Activated CD4-positive, alpha-beta T cell treated with anti-CD3 and anti-CD28 coated beads for 36 hours (primary cell): ENCODE results near the gene SLC29A1. TPM values are rescaled to one million over a fixed set of nuclear protein-coding genes. Genes with fewer than 3 reads are reported as not detected.
A peak's percentile ranks its signal among the peaks of the same experiment; 100 is the strongest.
"Not testable (repeated sequence)": the region's sequence is repeated elsewhere in the genome, so short reads cannot be mapped to it uniquely, and the experiment has no call there.

Experiments used
- ATAC-seq: fragments of 200-7000 bp; cut with Tn5 transposase; one replicate; pipeline ENCODE4 v1.10.0; 2021; ENCODE audit warnings: mild to moderate bottlenecking, moderate library complexity
- CTCF ChIA-PET: fragments of 350-600 bp; sonication (Branson Sonifier 250); formaldehyde crosslinking; loops from one replicate; lab custom pipeline; 2021; ENCODE audit warnings: antibody characterized with exemption; lab: Charles Lee
- POLR2A ChIA-PET: fragments of 350-600 bp; sonication (Branson Sonifier 250); formaldehyde crosslinking; loops from one replicate; lab custom pipeline; 2021; ENCODE audit warnings: antibody characterized with exemption, inconsistent platforms; lab: Charles Lee
- DNase-seq: peaks from one replicate; pipeline ENCODE4 v3.0.0-alpha.2; 2020
- H3K27ac Mint-ChIP-seq: one replicate; pipeline ENCODE4 v1.8.0; 2021; ENCODE audit warnings: mixed read lengths
- H3K27me3 Mint-ChIP-seq: one replicate; pipeline ENCODE4 v1.8.0; 2021; ENCODE audit warnings: mixed read lengths
- H3K36me3 Mint-ChIP-seq: one replicate; pipeline ENCODE4 v1.8.0; 2021; ENCODE audit warnings: low read depth, mixed read lengths
- H3K4me1 Mint-ChIP-seq: one replicate; pipeline ENCODE4 v1.8.0; 2021; ENCODE audit warnings: mixed read lengths
- H3K4me3 Mint-ChIP-seq: one replicate; pipeline ENCODE4 v1.8.0; 2021; ENCODE audit warnings: mild to moderate bottlenecking, moderate library complexity, mixed read lengths
- H3K9me3 Mint-ChIP-seq: one replicate; pipeline ENCODE4 v1.8.0; 2021; ENCODE audit warnings: low read depth, mixed read lengths
- intact Hi-C, 2 experiments: fragments of 100-400 bp; cut with DNase I in 1 of 2; cut with micrococcal nuclease in 1 of 2; formaldehyde crosslinking; loops; one replicate each; pipeline versions ENCODE4 v1.14.2 to v1.15.1; 2022 to 2024; cut with DNase I, micrococcal nuclease
- total RNA-seq, 2 experiments: library from RNA; stranded (reverse); gene quantifications; one replicate each; pipeline ENCODE4 v1.2.3, GENCODE V29; 2021

Gene SLC29A1
- total RNA-seq, 2 experiments from 2014 or later = 59.8 to 98.3 TPM

DNA sequence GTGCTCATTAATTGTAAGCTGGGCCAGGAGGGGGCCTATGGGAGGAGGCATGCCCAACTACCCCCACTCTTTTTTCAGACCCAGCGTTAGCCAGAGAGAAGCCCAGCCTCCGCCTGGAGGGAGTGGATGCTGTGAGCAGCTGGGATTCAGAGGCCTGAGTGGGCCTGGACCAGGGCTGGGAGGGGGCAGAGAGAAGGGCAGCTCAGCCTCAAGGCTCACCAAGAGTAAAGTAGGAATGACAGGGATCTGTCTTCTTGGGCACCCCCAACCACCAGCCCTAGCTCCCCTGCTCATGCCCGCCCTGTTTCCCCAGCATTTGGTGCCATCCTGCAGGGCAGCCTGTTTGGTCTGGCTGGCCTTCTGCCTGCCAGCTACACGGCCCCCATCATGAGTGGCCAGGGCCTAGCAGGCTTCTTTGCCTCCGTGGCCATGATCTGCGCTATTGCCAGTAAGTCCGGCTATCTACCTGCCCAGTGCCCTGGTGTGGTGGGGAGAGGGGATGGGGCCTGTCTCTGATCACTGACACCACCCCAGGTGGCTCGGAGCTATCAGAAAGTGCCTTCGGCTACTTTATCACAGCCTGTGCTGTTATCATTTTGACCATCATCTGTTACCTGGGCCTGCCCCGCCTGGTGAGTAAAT, 6.8 kb downstream of the SLC29A1 start:
- Mint-ChIP-seq H3K4me1 (peaks cover 5% of the 10 kb centered on the region), H3K36me3 (peaks cover 45% of the 10 kb centered on the region), H3K4me3 (no peak overlapping the region), H3K27ac (no peak overlapping the region), H3K27me3 (no peaks in the 10 kb centered on the region), H3K9me3 (no peaks in the 10 kb centered on the region)
- no peak for DNase-seq
- ATAC-seq = no peak
- intact Hi-C loops = no loop called here
- POLR2A ChIA-PET = no interaction called here
- CTCF ChIA-PET = interaction anchor here (0.5 to 1.0 kb wide), 3 partner anchors 17 to 600 kb away, joined by 3 to 4 read pairs (median 4); no protein-coding TSS in a partner anchor

GRCh38 chr6:44231426-44231825, 8.0 kb downstream of the SLC29A1 start:
- H3K27me3 Mint-ChIP-seq, H3K9me3 Mint-ChIP-seq, POLR2A ChIA-PET, H3K4me3 Mint-ChIP-seq, H3K4me1 Mint-ChIP-seq, intact Hi-C loops, DNase-seq, ATAC-seq, H3K27ac Mint-ChIP-seq: not testable (repeated sequence)
- CTCF ChIA-PET = interaction anchor here (0.7 kb wide), 1 partner anchor 135 kb away, joined by 3 read pairs; no protein-coding TSS in a partner anchor
- peaks cover 41% of the 10 kb centered on the region for H3K36me3 Mint-ChIP-seq

DNA sequence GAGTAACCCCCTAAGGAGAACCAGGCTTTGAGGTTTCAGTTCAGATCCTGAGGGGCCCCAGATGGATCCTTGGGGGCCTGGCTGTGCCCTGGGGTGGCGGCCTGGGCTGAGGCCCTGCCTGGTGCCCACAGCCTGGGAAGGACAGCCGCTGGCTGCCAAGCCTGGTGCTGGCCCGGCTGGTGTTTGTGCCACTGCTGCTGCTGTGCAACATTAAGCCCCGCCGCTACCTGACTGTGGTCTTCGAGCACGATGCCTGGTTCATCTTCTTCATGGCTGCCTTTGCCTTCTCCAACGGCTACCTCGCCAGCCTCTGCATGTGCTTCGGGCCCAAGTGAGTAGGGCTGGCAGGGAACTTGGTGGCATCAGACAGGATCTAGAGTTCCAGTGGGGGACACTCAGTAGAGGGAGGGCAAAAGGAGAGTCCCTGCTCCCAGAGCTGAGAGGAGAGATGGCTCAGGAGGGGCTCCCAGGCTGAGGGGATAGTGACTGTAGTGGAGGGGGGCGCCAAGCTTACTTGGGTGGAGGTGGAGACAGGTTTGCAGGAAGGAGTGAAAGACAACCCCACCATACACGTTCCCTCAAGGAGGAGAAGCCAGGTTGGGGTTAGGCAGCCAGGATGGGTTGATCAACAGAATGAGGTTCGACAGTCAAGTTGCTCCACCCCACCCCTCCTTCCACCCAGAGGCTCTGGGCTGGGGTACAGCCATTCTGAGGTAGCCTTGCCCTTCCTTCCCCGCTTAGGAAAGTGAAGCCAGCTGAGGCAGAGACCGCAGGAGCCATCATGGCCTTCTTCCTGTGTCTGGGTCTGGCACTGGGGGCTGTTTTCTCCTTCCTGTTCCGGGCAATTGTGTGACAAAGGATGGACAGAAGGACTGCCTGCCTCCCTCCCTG, 9.5 kb downstream of the SLC29A1 start:
- H3K36me3 Mint-ChIP-seq = peaks cover 38% of the 10 kb centered on the region
- H3K9me3 Mint-ChIP-seq = no peaks in the 10 kb centered on the region
- intact Hi-C loops = no loop called here
- H3K27ac Mint-ChIP-seq = peak overlapping the region; percentile 58
- H3K4me1 Mint-ChIP-seq = peaks cover 11% of the 10 kb centered on the region
- H3K27me3 Mint-ChIP-seq = no peaks in the 10 kb centered on the region
- no peak overlapping the region for H3K4me3 Mint-ChIP-seq
- ChIA-PET CTCF (interaction anchor here (1.1 kb wide), 1 partner anchor 8 kb away, joined by 4 read pairs; no protein-coding TSS in a partner anchor), POLR2A (no interaction called here)
- DNase-seq (no peak), ATAC-seq (no peak)

DNA sequence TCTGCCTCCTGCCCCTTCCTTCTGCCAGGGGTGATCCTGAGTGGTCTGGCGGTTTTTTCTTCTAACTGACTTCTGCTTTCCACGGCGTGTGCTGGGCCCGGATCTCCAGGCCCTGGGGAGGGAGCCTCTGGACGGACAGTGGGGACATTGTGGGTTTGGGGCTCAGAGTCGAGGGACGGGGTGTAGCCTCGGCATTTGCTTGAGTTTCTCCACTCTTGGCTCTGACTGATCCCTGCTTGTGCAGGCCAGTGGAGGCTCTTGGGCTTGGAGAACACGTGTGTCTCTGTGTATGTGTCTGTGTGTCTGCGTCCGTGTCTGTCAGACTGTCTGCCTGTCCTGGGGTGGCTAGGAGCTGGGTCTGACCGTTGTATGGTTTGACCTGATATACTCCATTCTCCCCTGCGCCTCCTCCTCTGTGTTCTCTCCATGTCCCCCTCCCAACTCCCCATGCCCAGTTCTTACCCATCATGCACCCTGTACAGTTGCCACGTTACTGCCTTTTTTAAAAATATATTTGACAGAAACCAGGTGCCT, 10.2 kb downstream of the SLC29A1 start:
- Mint-ChIP-seq H3K4me3 (no peak overlapping the region), H3K27me3 (no peaks in the 10 kb centered on the region), H3K27ac (no peak overlapping the region), H3K9me3 (no peaks in the 10 kb centered on the region), H3K36me3 (peaks cover 38% of the 10 kb centered on the region), H3K4me1 (peaks cover 18% of the 10 kb centered on the region)
- ATAC-seq (no peak), DNase-seq (no peak)
- ChIA-PET POLR2A (interaction anchor here (2.8 kb wide), 1 partner anchor 14 kb away, joined by 8 read pairs; the partner anchor contains the start of gene HSP90AB1), CTCF (interaction anchor here (0.9 to 2.8 kb wide), 6 partner anchors 9 to 61 kb away, joined by 3 to 16 read pairs (median 5); no protein-coding TSS in a partner anchor)
- intact Hi-C loops = loop anchor here in 1 of 2 experiments (1.0 kb wide), 1 partner anchor 61 kb away; no protein-coding TSS in a partner anchor

GRCh38 chr6:44234101-44235025, 11.0 kb downstream of the SLC29A1 start:
- intact Hi-C loops = loop anchor here in 1 of 2 experiments (1.0 to 5.0 kb wide), 2 partner anchors 62 to 137 kb away; no protein-coding TSS in a partner anchor
- CTCF ChIA-PET = interaction anchor here (0.9 to 2.8 kb wide), 8 partner anchors 10 to 62 kb away, joined by 3 to 16 read pairs (median 4); partner anchors contain the start of gene HSP90AB1
- Mint-ChIP-seq H3K36me3 (peaks cover 31% of the 10 kb centered on the region), H3K9me3 (no peaks in the 10 kb centered on the region), H3K4me3 (no peak overlapping the region), H3K27me3 (no peaks in the 10 kb centered on the region), H3K4me1 (peaks cover 25% of the 10 kb centered on the region), H3K27ac (no peak overlapping the region)
- POLR2A ChIA-PET = interaction anchor here (2.8 kb wide), 1 partner anchor 13 kb away, joined by 8 read pairs; the partner anchor contains the start of gene HSP90AB1
- ATAC-seq = no peak
- DNase-seq = peak; percentile 38

DNA sequence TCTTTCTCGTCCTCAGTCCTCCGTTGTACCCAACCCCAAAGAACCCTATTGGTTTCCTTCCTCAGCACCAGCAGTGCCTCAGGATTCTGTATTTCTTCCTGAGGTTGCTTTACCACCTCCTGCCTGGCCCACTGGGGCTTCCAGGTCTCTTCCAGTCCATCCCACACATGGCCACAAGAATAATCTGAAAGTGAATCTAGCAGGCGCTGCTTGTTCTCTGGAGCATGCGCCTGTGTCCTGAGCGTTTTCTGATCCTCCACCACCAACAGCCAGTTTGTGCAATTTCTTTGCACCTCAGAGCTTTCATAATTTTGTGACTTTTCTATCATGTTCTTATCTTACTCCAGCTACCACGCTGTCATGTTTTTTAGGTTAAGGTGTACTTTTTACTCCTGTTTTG, 11.9 kb downstream of the SLC29A1 start:
- ATAC-seq = no peak
- ChIA-PET CTCF (interaction anchor here (0.6 to 2.8 kb wide), 10 partner anchors 9 to 779 kb away, joined by 3 to 16 read pairs (median 4); partner anchors contain the start of gene HSP90AB1), POLR2A (interaction anchor here (2.8 kb wide), 1 partner anchor 12 kb away, joined by 8 read pairs; the partner anchor contains the start of gene HSP90AB1)
- intact Hi-C loops = loop anchor here in 1 of 2 experiments (5.0 kb wide), 1 partner anchor 138 kb away; no protein-coding TSS in a partner anchor
- Mint-ChIP-seq H3K36me3 (peaks cover 28% of the 10 kb centered on the region), H3K4me3 (no peak overlapping the region), H3K9me3 (no peaks in the 10 kb centered on the region), H3K27me3 (no peaks in the 10 kb centered on the region), H3K4me1 (peaks cover 26% of the 10 kb centered on the region), H3K27ac (no peak overlapping the region)
- DNase-seq = no peak

GRCh38 chr6:44235891-44236516, 12.6 kb downstream of the SLC29A1 start:
- Mint-ChIP-seq H3K36me3 (peaks cover 21% of the 10 kb centered on the region), H3K4me1 (peaks cover 26% of the 10 kb centered on the region), H3K9me3 (no peaks in the 10 kb centered on the region), H3K27me3 (no peaks in the 10 kb centered on the region), H3K4me3 (no peak overlapping the region), H3K27ac (no peak overlapping the region)
- no peak for ATAC-seq
- CTCF ChIA-PET = interaction anchor here (0.6 to 2.8 kb wide), 12 partner anchors 8 to 779 kb away, joined by 3 to 16 read pairs (median 4); partner anchors contain the start of gene HSP90AB1
- DNase-seq = no peak
- intact Hi-C loops = loop anchor here in 1 of 2 experiments (5.0 kb wide), 1 partner anchor 139 kb away; no protein-coding TSS in a partner anchor
- POLR2A ChIA-PET = interaction anchor here (0.6 to 2.8 kb wide), 2 partner anchors 11 to 14 kb away, joined by 8 read pairs; partner anchors contain the start of gene HSP90AB1

GRCh38 chr6:44237021-44237812, 13.8 kb downstream of the SLC29A1 start:
- peaks cover 12% of the 10 kb centered on the region for H3K36me3 Mint-ChIP-seq
- intact Hi-C loops = loop anchor here (1.0 to 5.0 kb wide), 3 partner anchors 13 to 141 kb away; no protein-coding TSS in a partner anchor
- ChIA-PET POLR2A (interaction anchor here (0.8 to 1.8 kb wide), 3 partner anchors 10 to 51 kb away, joined by 3 to 15 read pairs (median 6); partner anchors contain the start of gene HSP90AB1), CTCF (interaction anchor here (0.5 to 1.7 kb wide), 7 partner anchors 9 to 76 kb away, joined by 3 to 8 read pairs (median 3); no protein-coding TSS in a partner anchor)
- DNase-seq = peak; percentile 89
- peak overlapping the region; percentile 94 for H3K27ac Mint-ChIP-seq
- H3K9me3 Mint-ChIP-seq = no peaks in the 10 kb centered on the region
- peak overlapping the region; percentile 75 for H3K4me3 Mint-ChIP-seq
- peak; percentile 87 for ATAC-seq
- H3K27me3 Mint-ChIP-seq = no peaks in the 10 kb centered on the region
- H3K4me1 Mint-ChIP-seq = peaks cover 29% of the 10 kb centered on the region
